GM12874 (cell line): ENCODE data around the gene IRAK1.
A peak's percentile ranks its signal among the peaks of the same experiment; 100 is the strongest.

Experiments used
- TF ChIP-seq, protein P1 (sequence below): IDR thresholded peaks from 2 replicates; pipeline ENCODE4 v1.5.1; 2011; ENCODE audit warnings: low read depth, mild to moderate bottlenecking, control low read depth, low read length, moderate library complexity; ENCODE audit not compliant: insufficient read depth

Gene IRAK1

GRCh38 chrX:153969904-153970356 lies 49.8 kb downstream of the IRAK1 start:
- TF ChIP-seq, protein P1, sequence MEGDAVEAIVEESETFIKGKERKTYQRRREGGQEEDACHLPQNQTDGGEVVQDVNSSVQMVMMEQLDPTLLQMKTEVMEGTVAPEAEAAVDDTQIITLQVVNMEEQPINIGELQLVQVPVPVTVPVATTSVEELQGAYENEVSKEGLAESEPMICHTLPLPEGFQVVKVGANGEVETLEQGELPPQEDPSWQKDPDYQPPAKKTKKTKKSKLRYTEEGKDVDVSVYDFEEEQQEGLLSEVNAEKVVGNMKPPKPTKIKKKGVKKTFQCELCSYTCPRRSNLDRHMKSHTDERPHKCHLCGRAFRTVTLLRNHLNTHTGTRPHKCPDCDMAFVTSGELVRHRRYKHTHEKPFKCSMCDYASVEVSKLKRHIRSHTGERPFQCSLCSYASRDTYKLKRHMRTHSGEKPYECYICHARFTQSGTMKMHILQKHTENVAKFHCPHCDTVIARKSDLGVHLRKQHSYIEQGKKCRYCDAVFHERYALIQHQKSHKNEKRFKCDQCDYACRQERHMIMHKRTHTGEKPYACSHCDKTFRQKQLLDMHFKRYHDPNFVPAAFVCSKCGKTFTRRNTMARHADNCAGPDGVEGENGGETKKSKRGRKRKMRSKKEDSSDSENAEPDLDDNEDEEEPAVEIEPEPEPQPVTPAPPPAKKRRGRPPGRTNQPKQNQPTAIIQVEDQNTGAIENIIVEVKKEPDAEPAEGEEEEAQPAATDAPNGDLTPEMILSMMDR, result no peak

GRCh38 chrX:153969125-153969903 lies 50.4 kb downstream of the IRAK1 start:
- TF ChIP-seq, protein P1, result no peak

- TF ChIP-seq, protein P1, result peak; percentile 21; the same call in 1 of the 2 replicates
These were observed 51.0 kb downstream of the IRAK1 start for GRCh38 chrX:153968754-153969124.

- TF ChIP-seq, protein P1, result no peak
These were observed 51.4 kb downstream of the IRAK1 start for GRCh38 chrX:153968255-153968654.

- TF ChIP-seq, protein P1, result no peak
These were observed 52.0 kb downstream of the IRAK1 start for GRCh38 chrX:153967536-153968224.

DNA sequence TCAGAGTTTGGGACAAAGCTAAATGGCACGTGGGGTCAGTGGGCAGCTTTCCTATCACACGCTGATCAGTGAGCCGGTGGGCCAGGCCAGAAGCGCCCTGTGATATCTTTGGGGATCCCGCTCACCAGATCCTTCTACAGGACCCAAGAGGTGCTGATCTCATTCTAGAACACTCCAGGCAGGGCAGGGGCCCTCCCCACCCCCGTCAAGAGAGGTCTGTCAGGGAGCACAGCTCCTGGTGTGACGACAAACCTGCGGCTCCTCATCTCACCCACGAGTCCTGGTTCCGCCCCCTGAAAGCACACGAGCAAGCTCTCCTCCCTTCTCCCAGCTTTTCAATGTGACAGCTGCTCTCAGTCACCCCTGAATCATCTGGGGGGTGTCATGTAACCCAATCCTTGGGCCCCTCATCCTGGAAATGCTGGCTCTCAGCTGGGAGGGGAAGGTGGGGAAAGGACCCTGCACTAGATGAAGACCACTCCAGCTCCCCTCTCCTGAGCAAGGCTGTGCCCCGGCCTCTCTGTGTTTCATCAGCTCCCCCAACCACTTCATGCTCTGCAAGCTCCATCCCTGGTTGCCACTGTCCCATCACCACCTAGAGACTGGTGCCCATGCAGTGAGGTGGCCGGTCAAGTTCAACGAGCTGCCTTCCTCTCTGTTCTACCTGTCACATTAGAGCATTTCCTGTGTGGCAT lies 52.7 kb downstream of the IRAK1 start:
- TF ChIP-seq, protein P1, result no peak

GRCh38 chrX:153966283-153966688 lies 53.4 kb downstream of the IRAK1 start:
- TF ChIP-seq, protein P1, result no peak
